HFF-Myc (cell line): ENCODE measurements around the gene DCHS1.
A peak's percentile ranks its signal among the peaks of the same experiment; 100 is the strongest.

ENCODE experiments used
- DNase-seq: peaks from one replicate; pipeline ENCODE4 v3.0.0-alpha.2; 2011; ENCODE audit warnings: low read depth; ENCODE audit errors: extremely low read depth
- H3K4me3 ChIP-seq: replicated peaks from 2 replicates; pipeline ENCODE4 v1.5.1; 2011; ENCODE audit warnings: low read depth, mild to moderate bottlenecking, control low read depth, low read length
- TF ChIP-seq, protein P1 (sequence below): IDR thresholded peaks from 2 replicates; pipeline ENCODE4 v1.5.1; 2012; ENCODE audit warnings: mild to moderate bottlenecking, low read depth, low read length, control low read depth; ENCODE audit errors: missing control alignments

Gene DCHS1

DNA sequence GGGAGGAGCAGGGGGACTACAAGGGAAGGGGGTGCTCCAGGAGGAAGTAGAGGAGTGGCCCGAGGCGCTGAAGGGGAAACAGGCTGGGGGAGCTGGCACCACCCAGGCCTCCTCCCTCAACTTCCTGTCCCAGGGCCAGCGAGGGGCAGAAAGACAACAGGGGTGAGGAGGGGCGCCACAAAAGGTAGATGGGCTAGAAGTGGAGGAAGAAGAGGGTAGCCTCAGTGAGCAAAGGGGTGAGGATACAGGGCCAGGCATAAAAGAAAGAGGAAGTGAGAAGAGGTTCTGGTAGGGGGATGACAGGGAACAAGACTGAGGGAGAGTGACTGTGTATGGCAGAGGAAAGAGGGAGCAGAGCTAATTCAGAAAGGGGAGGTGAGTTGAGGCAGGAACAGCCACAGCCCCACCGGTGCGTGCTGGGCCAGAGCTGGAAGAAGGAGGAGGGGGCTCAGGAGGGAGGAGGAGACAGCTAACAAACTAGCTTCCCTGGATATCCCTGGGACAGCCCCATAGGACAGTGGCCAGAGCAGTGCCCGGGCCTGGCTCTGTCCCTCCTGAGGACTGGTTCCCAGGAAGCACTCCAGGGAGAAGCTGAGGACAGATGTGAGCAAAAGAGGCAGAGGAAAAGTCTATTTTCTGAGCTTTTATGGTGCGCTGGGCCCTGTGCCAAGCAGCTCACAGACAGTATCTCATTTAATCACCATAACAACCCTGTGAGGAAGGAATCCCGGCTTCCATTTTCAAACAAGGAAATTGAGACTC, 8.5 kb downstream of the DCHS1 start:
- TF ChIP-seq, protein P1, sequence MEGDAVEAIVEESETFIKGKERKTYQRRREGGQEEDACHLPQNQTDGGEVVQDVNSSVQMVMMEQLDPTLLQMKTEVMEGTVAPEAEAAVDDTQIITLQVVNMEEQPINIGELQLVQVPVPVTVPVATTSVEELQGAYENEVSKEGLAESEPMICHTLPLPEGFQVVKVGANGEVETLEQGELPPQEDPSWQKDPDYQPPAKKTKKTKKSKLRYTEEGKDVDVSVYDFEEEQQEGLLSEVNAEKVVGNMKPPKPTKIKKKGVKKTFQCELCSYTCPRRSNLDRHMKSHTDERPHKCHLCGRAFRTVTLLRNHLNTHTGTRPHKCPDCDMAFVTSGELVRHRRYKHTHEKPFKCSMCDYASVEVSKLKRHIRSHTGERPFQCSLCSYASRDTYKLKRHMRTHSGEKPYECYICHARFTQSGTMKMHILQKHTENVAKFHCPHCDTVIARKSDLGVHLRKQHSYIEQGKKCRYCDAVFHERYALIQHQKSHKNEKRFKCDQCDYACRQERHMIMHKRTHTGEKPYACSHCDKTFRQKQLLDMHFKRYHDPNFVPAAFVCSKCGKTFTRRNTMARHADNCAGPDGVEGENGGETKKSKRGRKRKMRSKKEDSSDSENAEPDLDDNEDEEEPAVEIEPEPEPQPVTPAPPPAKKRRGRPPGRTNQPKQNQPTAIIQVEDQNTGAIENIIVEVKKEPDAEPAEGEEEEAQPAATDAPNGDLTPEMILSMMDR = no peak
- peak overlapping the region; percentile 32 for H3K4me3 ChIP-seq
- DNase-seq = no peak

GRCh38 chr11:6646576-6646917, 9.1 kb downstream of the DCHS1 start:
- peak; percentile 91 for DNase-seq
- H3K4me3 ChIP-seq = peak overlapping the region; percentile 32
- TF ChIP-seq, protein P1 = no peak

DNA sequence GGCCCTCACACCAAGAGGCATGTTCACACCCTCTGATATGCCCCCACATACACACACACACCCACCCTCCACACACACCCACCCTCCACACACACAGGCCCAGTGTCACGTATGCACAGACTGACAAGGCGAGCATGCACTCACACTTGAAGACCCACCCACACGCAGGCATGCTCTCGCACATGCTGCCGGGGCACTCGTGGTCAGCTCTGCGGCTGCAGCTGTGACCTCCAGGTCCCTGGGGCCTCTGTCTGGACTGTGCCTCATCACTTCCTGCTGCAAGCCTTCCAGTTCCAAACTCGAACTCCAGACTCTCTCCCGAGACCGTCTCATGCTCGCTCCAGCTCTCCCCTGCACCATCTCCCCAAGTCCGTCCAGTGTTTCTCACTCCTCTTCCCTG, 9.5 kb downstream of the DCHS1 start:
- no peak for DNase-seq
- H3K4me3 ChIP-seq = peak overlapping the region; percentile 32
- TF ChIP-seq, protein P1 = no peak

- TF ChIP-seq, protein P1 = no peak
- H3K4me3 ChIP-seq = no peak overlapping the region
- DNase-seq = no peak
Observed at GRCh38 chr11:6642957-6643356, 12.7 kb downstream of the DCHS1 start.

- TF ChIP-seq, protein P1 = no peak
- no peak for DNase-seq
- no peak overlapping the region for H3K4me3 ChIP-seq
Observed at GRCh38 chr11:6640985-6641701, 14.5 kb downstream of the DCHS1 start.

GRCh38 chr11:6640036-6640984, 15.3 kb downstream of the DCHS1 start:
- H3K4me3 ChIP-seq = no peak overlapping the region
- no peak for DNase-seq
- TF ChIP-seq, protein P1 = no peak
